Measurements from ENCODE around the gene OTUB1. TPM values are rescaled to one million over a fixed set of nuclear protein-coding genes. Genes with fewer than 3 reads are reported as not detected.
"Not testable (repeated sequence)": the region's sequence is repeated elsewhere in the genome, so short reads cannot be mapped to it uniquely, and the experiment has no call there.

Gene OTUB1
- total and polyA plus RNA-seq, 2 experiments from 2014 or later: 119 to 269 TPM

GRCh38 chr11:63969461-63969860 is 16.8 kb upstream of the OTUB1 start:
- H3K4me1 ChIP-seq (ENCODE audit: low read depth): no peaks in the 10 kb centered on the region
- no peak for TF ChIP-seq CTCF (IDR thresholded peaks at IDR 0.05; ENCODE audit: low read depth, low read length)
- no peaks in the 10 kb centered on the region for H3K9me3 ChIP-seq (ENCODE audit: low read depth)
- H3K36me3 ChIP-seq: no peaks in the 10 kb centered on the region
- H3K27me3 ChIP-seq: no peaks in the 10 kb centered on the region
- H3K27ac ChIP-seq: no peak overlapping the region
- H3K4me3 ChIP-seq: no peak overlapping the region
- DNase-seq (ENCODE audit: low read depth in 1 of 2, low spot score in 1 of 2): no peak

GRCh38 chr11:63970902-63971301 is 15.3 kb upstream of the OTUB1 start:
- TF ChIP-seq CTCF (IDR thresholded peaks at IDR 0.05; ENCODE audit: low read depth, low read length): no peak
- no peaks in the 10 kb centered on the region for H3K9me3 ChIP-seq (ENCODE audit: low read depth)
- no peak overlapping the region for H3K4me3 ChIP-seq
- no peaks in the 10 kb centered on the region for H3K27me3 ChIP-seq
- no peaks in the 10 kb centered on the region for H3K36me3 ChIP-seq
- DNase-seq (ENCODE audit: low read depth in 1 of 2, low spot score in 1 of 2): no peak
- H3K27ac ChIP-seq: no peak overlapping the region
- H3K4me1 ChIP-seq (ENCODE audit: low read depth): peaks cover 6% of the 10 kb centered on the region

GRCh38 chr11:63973912-63974258 is 12.4 kb upstream of the OTUB1 start:
- H3K4me3 ChIP-seq; H3K36me3 ChIP-seq; H3K27ac ChIP-seq; DNase-seq (ENCODE audit: low read depth in 1 of 2, low spot score in 1 of 2); H3K27me3 ChIP-seq; H3K9me3 ChIP-seq (ENCODE audit: low read depth): not testable (repeated sequence)
- peaks cover 11% of the 10 kb centered on the region for H3K4me1 ChIP-seq (ENCODE audit: low read depth)

GRCh38 chr11:63974259-63975143 is 11.7 kb upstream of the OTUB1 start, which contains the start of gene COX8A:
Gene COX8A (plus strand): TSS chr11:63974620. CDS start chr11:63974681, 61 bp downstream.
- no peaks in the 10 kb centered on the region for H3K9me3 ChIP-seq (ENCODE audit: low read depth)
- peak within 1 kb of the TSS; percentile 50 for H3K4me3 ChIP-seq
- no peaks in the 10 kb centered on the region for H3K27me3 ChIP-seq
- DNase-seq (ENCODE audit: low read depth in 1 of 2, low spot score in 1 of 2): peak; percentile 99 to 100
- H3K27ac ChIP-seq: peak within 1 kb of the TSS; percentile 92
- H3K36me3 ChIP-seq: no peaks in the 10 kb centered on the region
- peaks cover 11% of the 10 kb centered on the region for H3K4me1 ChIP-seq (ENCODE audit: low read depth)
- TF ChIP-seq CTCF (IDR thresholded peaks at IDR 0.05; ENCODE audit: low read depth, low read length): no peak

GRCh38 chr11:63978551-63979239 is 7.5 kb upstream of the OTUB1 start:
- peaks cover 11% of the 10 kb centered on the region for H3K4me1 ChIP-seq (ENCODE audit: low read depth)
- peak overlapping the region; percentile 71 for H3K27ac ChIP-seq
- H3K4me3 ChIP-seq: no peak overlapping the region
- no peaks in the 10 kb centered on the region for H3K27me3 ChIP-seq
- TF ChIP-seq CTCF (IDR thresholded peaks at IDR 0.05; ENCODE audit: low read depth, low read length): no peak
- H3K9me3 ChIP-seq (ENCODE audit: low read depth): no peaks in the 10 kb centered on the region
- H3K36me3 ChIP-seq: no peaks in the 10 kb centered on the region
- no peak for DNase-seq (ENCODE audit: low read depth in 1 of 2, low spot score in 1 of 2)

GRCh38 chr11:63979426-63979825 is 6.8 kb upstream of the OTUB1 start:
- H3K27ac ChIP-seq: peak overlapping the region; percentile 52

More at GRCh38 chr11:63979426-63979825, 6.8 kb upstream of the OTUB1 start:
- DNase-seq (ENCODE audit: low read depth in 1 of 2, low spot score in 1 of 2): no peak
- H3K27me3 ChIP-seq: no peaks in the 10 kb centered on the region
- TF ChIP-seq CTCF (IDR thresholded peaks at IDR 0.05; ENCODE audit: low read depth, low read length): no peak
- no peak overlapping the region for H3K4me3 ChIP-seq
- peaks cover 11% of the 10 kb centered on the region for H3K4me1 ChIP-seq (ENCODE audit: low read depth)
- H3K36me3 ChIP-seq: no peaks in the 10 kb centered on the region
- H3K9me3 ChIP-seq (ENCODE audit: low read depth): no peaks in the 10 kb centered on the region
